SJCRH30 (cell line): ENCODE results near the gene RPS6KC1. TPM values are rescaled to one million over a fixed set of nuclear protein-coding genes. Genes with fewer than 3 reads are reported as not detected.

Source experiments
- DNase-seq, 2 experiments: peaks; one replicate each; pipeline ENCODE4 v3.0.0-alpha.2; 2015 to 2020
- H3K27ac ChIP-seq: fragments of 250-450 bp; sonication (Bioruptor Pico); 2 replicates; pipeline ENCODE4 v1.5.1; 2020; ENCODE audit warnings: mild to moderate bottlenecking, moderate library complexity
- H3K27me3 ChIP-seq: fragments of 250-450 bp; sonication (Bioruptor Pico); 2 replicates; pipeline ENCODE4 v1.5.1; 2020; ENCODE audit warnings: mild to moderate bottlenecking, moderate library complexity
- H3K36me3 ChIP-seq: fragments of 250-450 bp; sonication (Bioruptor Pico); 2 replicates; pipeline ENCODE4 v1.5.1; 2020; ENCODE audit warnings: mild to moderate bottlenecking, moderate library complexity
- H3K4me1 ChIP-seq: fragments of 250-450 bp; sonication (Bioruptor Pico); 2 replicates; pipeline ENCODE4 v1.5.1; 2020; ENCODE audit warnings: mild to moderate bottlenecking, moderate library complexity
- H3K4me3 ChIP-seq: fragments of 250-450 bp; sonication (Bioruptor Pico); 2 replicates; pipeline ENCODE4 v1.5.1; 2020; ENCODE audit warnings: mild to moderate bottlenecking, moderate library complexity
- H3K9me3 ChIP-seq: fragments of 250-450 bp; sonication (Bioruptor Pico); replicated peaks from 2 replicates; pipeline ENCODE4 v1.5.1; 2020; ENCODE audit warnings: mild to moderate bottlenecking, moderate library complexity
- total RNA-seq: library from RNA; depleted of rRNA; stranded (reverse); fragments of >200 nt; shearing (Covaris generic); gene quantifications from 2 replicates; pipeline ENCODE4 v1.2.3, GENCODE V29; 2014

RPS6KC1 gene
- total RNA-seq, 1 experiment from 2014 or later = 37.4 TPM

DNA sequence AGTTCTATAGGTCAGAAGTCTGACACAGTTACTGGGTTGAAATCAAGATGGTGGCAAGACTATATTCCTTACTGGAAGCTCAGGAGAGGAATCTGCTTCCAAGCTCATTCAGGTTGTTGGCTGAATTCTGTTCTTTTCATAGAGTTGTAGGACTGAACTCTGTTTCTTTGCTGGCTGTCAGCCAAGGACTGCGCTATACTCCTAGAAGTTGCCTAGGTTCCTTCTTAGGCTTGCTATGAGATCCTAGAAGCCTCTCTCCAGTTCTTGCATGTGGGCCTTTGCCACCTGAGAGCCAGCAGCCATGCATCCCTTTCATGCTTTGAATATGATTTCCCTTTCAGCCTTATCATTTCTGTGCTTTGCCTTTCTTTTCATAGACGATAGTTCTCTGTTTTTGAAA, 176.4 kb downstream of the RPS6KC1 start:
- Histone ChIP-seq H3K4me3 (no peak overlapping the region), H3K4me1 (peaks cover 16% of the 10 kb centered on the region), H3K36me3 (0 out of 2 replicates have a peak, but pooled peaks cover under 1% of the 10 kb centered on the region), H3K9me3 (0 out of 2 replicates have a peak, but pooled peaks cover 2% of the 10 kb centered on the region), H3K27ac (no peak overlapping the region), H3K27me3 (no peaks in the 10 kb centered on the region)
- DNase-seq = no peak

GRCh38 chr1:213231795-213232231, 180.8 kb downstream of the RPS6KC1 start:
- DNase-seq = peak; percentile 61 to 78
- Histone ChIP-seq H3K27ac (peak overlapping the region; percentile 33), H3K4me3 (no peak overlapping the region)

GRCh38 chr1:213242883-213243282, 191.8 kb downstream of the RPS6KC1 start:
- Histone ChIP-seq H3K9me3 (no peaks in the 10 kb centered on the region), H3K27me3 (no peaks in the 10 kb centered on the region), H3K36me3 (no peaks in the 10 kb centered on the region; the same call in 1 of the 2 replicates), H3K27ac (no peak overlapping the region), H3K4me3 (no peak overlapping the region), H3K4me1 (no peaks in the 10 kb centered on the region)
- DNase-seq = no peak

More at GRCh38 chr1:213231795-213232231, 180.8 kb downstream of the RPS6KC1 start:
- Histone ChIP-seq H3K9me3 (no peaks in the 10 kb centered on the region), H3K36me3 (0 out of 2 replicates have a peak, but pooled peaks cover 2% of the 10 kb centered on the region), H3K27me3 (no peaks in the 10 kb centered on the region), H3K4me1 (peaks cover 17% of the 10 kb centered on the region)

GRCh38 chr1:213244664-213245091, 193.6 kb downstream of the RPS6KC1 start:
- no peak overlapping the region for H3K4me3 ChIP-seq
- H3K9me3 ChIP-seq = no peaks in the 10 kb centered on the region
- H3K36me3 ChIP-seq = peaks cover 6% of the 10 kb centered on the region; the same call in 1 of the 2 replicates
- H3K27me3 ChIP-seq = no peaks in the 10 kb centered on the region
- H3K4me1 ChIP-seq = no peaks in the 10 kb centered on the region
- H3K27ac ChIP-seq = no peak overlapping the region
- peak; percentile 26 to 83 for DNase-seq

GRCh38 chr1:213245260-213245910, 194.3 kb downstream of the RPS6KC1 start:
- Histone ChIP-seq H3K4me3 (no peak overlapping the region), H3K9me3 (no peaks in the 10 kb centered on the region), H3K4me1 (no peaks in the 10 kb centered on the region), H3K36me3 (peaks cover 6% of the 10 kb centered on the region; the same call in 1 of the 2 replicates), H3K27ac (no peak overlapping the region), H3K27me3 (no peaks in the 10 kb centered on the region)
- DNase-seq = no peak

GRCh38 chr1:213247038-213247437, 196.0 kb downstream of the RPS6KC1 start:
- peaks cover 6% of the 10 kb centered on the region; the same call in 1 of the 2 replicates for H3K36me3 ChIP-seq
- no peaks in the 10 kb centered on the region for H3K9me3 ChIP-seq
- no peaks in the 10 kb centered on the region for H3K27me3 ChIP-seq
- H3K4me1 ChIP-seq = no peaks in the 10 kb centered on the region
- DNase-seq = no peak
- H3K27ac ChIP-seq = no peak overlapping the region
- H3K4me3 ChIP-seq = no peak overlapping the region

- Histone ChIP-seq H3K27ac (no peak overlapping the region), H3K36me3 (peaks cover 9% of the 10 kb centered on the region; the same call in 1 of the 2 replicates), H3K4me1 (no peaks in the 10 kb centered on the region), H3K27me3 (no peaks in the 10 kb centered on the region), H3K4me3 (no peak overlapping the region), H3K9me3 (no peaks in the 10 kb centered on the region)
- no peak for DNase-seq
Observed at GRCh38 chr1:213249395-213249794, 198.4 kb downstream of the RPS6KC1 start.

DNA sequence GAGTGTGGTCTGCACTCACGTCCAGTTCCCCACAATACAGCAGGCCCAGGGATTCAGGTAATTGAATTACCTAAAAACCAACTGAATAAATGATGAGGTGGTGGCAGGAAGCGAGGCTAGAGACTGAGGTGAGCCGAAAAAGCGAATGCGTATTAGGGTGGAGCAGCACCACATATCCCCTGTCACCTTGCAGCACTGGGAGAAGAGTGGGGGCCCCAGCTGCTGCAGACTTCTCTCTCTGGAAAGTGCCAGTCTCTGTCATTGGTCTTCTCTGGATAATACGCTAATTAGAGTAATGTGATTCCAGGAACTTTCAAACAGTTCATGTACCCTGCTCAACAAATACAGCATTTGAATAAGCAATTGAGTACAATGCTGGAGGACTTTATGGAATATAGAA, 199.0 kb downstream of the RPS6KC1 start:
- no peak overlapping the region for H3K27ac ChIP-seq
- H3K36me3 ChIP-seq = peaks cover 9% of the 10 kb centered on the region; the same call in 1 of the 2 replicates
- no peak overlapping the region for H3K4me3 ChIP-seq
- no peaks in the 10 kb centered on the region for H3K27me3 ChIP-seq
- no peak for DNase-seq
- H3K4me1 ChIP-seq = no peaks in the 10 kb centered on the region
- H3K9me3 ChIP-seq = no peaks in the 10 kb centered on the region

DNA sequence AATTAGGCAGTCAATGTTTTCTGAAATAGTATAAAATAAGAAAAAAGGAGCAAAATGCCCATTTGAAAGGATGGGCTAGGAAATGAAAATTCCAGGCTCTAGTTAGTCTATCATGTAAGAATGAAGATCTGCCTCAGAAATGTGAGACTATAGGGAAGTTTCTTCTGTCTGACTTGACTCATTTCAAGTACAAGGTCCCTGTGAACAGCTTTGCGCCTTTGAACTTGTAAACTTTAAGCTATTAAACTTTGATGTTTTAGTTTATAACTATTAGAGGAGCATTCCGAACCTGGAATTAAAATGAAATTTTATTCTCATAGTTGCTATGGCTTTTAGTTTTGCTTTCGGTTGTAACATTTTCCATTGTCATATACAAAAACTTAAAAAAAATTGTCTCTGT, 199.4 kb downstream of the RPS6KC1 start:
- DNase-seq = no peak
- Histone ChIP-seq H3K9me3 (no peaks in the 10 kb centered on the region), H3K27ac (no peak overlapping the region), H3K4me1 (no peaks in the 10 kb centered on the region), H3K4me3 (no peak overlapping the region), H3K27me3 (no peaks in the 10 kb centered on the region), H3K36me3 (peaks cover 9% of the 10 kb centered on the region; the same call in 1 of the 2 replicates)

DNA sequence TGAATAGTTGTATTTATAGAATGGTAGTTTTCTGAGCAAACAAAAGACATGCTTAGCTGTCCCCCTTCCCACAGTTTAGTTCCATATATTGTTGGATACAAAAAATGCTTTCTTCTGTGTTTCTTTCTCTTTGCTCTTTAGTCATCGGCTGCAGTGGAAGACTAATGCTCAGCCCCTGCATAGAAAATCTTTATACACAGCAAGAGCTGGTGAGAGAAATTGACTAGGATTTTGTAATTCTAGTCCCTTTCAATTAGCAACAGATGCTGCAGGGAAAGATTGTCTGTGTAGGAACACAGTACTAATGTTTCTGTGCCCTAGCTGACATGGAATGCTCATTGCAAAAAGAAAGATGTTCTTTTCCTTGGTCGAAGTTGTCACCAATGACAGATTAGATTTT, 200.9 kb downstream of the RPS6KC1 start:
- no peaks in the 10 kb centered on the region for H3K27me3 ChIP-seq
- H3K4me1 ChIP-seq = no peaks in the 10 kb centered on the region
- H3K27ac ChIP-seq = no peak overlapping the region
- H3K36me3 ChIP-seq = peaks cover 9% of the 10 kb centered on the region; the same call in 1 of the 2 replicates
- no peaks in the 10 kb centered on the region for H3K9me3 ChIP-seq
- no peak overlapping the region for H3K4me3 ChIP-seq
- DNase-seq = no peak

- H3K27ac ChIP-seq = no peak overlapping the region
- H3K4me1 ChIP-seq = no peaks in the 10 kb centered on the region
- H3K4me3 ChIP-seq = no peak overlapping the region
- H3K9me3 ChIP-seq = no peaks in the 10 kb centered on the region
- 0 out of 2 replicates have a peak, but pooled peaks cover 3% of the 10 kb centered on the region for H3K36me3 ChIP-seq
- H3K27me3 ChIP-seq = no peaks in the 10 kb centered on the region
- DNase-seq = no peak
Observed at GRCh38 chr1:213256438-213257087, 205.5 kb downstream of the RPS6KC1 start.

GRCh38 chr1:213260311-213261075, 209.5 kb downstream of the RPS6KC1 start:
- Histone ChIP-seq H3K4me1 (no peaks in the 10 kb centered on the region), H3K4me3 (no peak overlapping the region)
- no peak for DNase-seq

DNA sequence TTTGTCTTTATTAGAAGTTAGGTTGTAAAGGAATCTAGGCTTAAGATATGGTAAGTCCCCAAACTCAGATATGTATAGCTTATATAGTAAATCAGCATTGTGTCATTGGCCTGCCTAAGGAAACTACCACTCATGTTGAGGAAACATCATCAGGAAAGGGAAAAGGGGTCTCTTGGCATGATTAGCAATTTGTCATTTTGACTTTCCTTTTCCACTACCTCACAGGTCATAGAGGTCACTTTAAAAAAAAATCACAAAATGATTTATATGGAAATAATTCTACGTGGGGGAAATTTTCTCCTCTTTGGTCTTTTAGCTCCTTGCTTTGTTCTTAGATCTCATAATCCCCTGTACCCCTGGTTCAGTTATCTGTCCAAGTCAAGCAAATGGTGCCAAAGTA, 213.5 kb downstream of the RPS6KC1 start:
- Histone ChIP-seq H3K4me3 (no peak overlapping the region), H3K9me3 (no peaks in the 10 kb centered on the region), H3K27ac (no peak overlapping the region), H3K36me3 (peaks cover 10% of the 10 kb centered on the region), H3K4me1 (no peaks in the 10 kb centered on the region), H3K27me3 (no peaks in the 10 kb centered on the region)
- no peak for DNase-seq

More at GRCh38 chr1:213260311-213261075, 209.5 kb downstream of the RPS6KC1 start:
- Histone ChIP-seq H3K27me3 (no peaks in the 10 kb centered on the region), H3K27ac (no peak overlapping the region), H3K9me3 (no peaks in the 10 kb centered on the region), H3K36me3 (peaks cover 6% of the 10 kb centered on the region; the same call in 1 of the 2 replicates)

DNA sequence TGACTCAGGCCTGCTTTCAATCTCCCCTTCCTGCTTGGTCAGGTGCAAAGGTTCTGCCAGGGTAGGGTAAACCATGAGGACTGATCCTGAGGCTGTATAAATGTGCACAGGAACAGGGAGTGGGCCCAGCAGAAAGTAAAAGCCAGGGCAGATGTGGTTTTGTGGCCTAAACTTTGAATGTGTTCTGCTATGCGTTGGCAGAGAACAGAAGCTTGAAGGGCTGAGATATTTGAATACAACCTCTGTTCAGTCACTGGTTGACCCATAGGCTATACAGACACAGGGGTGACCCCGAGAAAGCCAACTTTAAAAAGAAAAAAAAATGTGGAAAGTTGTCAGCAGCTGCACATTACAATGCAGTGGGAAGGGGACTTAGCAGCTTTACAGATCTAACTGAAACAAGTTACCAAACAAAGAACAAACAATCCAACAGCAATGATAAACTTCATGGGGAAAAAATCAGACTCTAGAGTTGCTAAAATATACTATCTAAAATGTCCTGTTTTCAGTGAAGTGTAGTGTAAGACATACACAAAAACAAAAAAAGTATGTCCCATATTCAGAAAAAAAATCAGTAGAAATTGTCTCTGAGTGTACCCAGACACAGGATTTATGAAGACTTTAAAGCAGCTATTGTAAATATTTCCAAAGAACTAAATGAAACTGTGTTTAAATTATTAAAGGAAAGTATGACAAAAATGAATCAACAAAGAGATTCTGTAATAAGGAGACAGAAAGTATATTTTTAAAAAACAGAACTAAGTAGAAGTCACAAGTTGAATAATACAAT, 216.1 kb downstream of the RPS6KC1 start:
- H3K27ac ChIP-seq = no peak overlapping the region
- H3K27me3 ChIP-seq = no peaks in the 10 kb centered on the region
- H3K9me3 ChIP-seq = no peaks in the 10 kb centered on the region
- H3K4me3 ChIP-seq = no peak overlapping the region
- H3K4me1 ChIP-seq = no peaks in the 10 kb centered on the region
- DNase-seq = no peak
- peaks cover 10% of the 10 kb centered on the region for H3K36me3 ChIP-seq
